WTC11 (cell line): Measurements from ENCODE around the gene TRIM65. TPM values are rescaled to one million over a fixed set of nuclear protein-coding genes. Genes with fewer than 3 reads are reported as not detected.

ENCODE experiments used
- ATAC-seq: fragments of 200-7000 bp; cut with Tn5 transposase; 2 replicates; pipeline ENCODE4 v1.10.0; 2021; ENCODE audit warnings: mild to moderate bottlenecking, moderate library complexity
- CTCF ChIA-PET: fragments of 300-600 bp; sonication (Branson Sonifier 250); formaldehyde crosslinking; loops from one replicate; lab custom pipeline; 2021; ENCODE audit warnings: antibody characterized with exemption; lab: Charles Lee
- POLR2A ChIA-PET: fragments of 350-600 bp; sonication (Branson Sonifier 250); formaldehyde crosslinking; loops from one replicate; lab custom pipeline; 2021; ENCODE audit warnings: antibody characterized with exemption; lab: Charles Lee
- DNase-seq: peaks from one replicate; pipeline ENCODE4 v3.0.0; 2021; ENCODE audit warnings: low spot score
- H3K27ac Mint-ChIP-seq: 2 replicates; pipeline ENCODE4 v1.8.0; 2021; ENCODE audit warnings: mixed read lengths
- H3K27me3 Mint-ChIP-seq: 2 replicates; pipeline ENCODE4 v1.8.0; 2021; ENCODE audit warnings: low read depth, mild to moderate bottlenecking, moderate library complexity, mixed read lengths
- H3K36me3 Mint-ChIP-seq: 2 replicates; pipeline ENCODE4 v1.8.0; 2021; ENCODE audit warnings: mixed read lengths
- H3K4me1 Mint-ChIP-seq: 2 replicates; pipeline ENCODE4 v1.8.0; 2022; ENCODE audit warnings: mixed read lengths
- H3K4me3 Mint-ChIP-seq: 2 replicates; pipeline ENCODE4 v1.8.0; 2021; ENCODE audit warnings: mild to moderate bottlenecking, moderate library complexity, mixed read lengths
- H3K9me3 Mint-ChIP-seq: 2 replicates; pipeline ENCODE4 v1.8.0; 2021; ENCODE audit warnings: mixed read lengths
- CBFB ChIP-seq: sonication (generic); formaldehyde crosslinking; IDR thresholded peaks from 2 replicates; pipeline ENCODE4 v1.8.1; 2022; ENCODE audit warnings: mild to moderate bottlenecking, low read depth, missing genetic modification reagents
- ELF4 ChIP-seq: sonication (generic); formaldehyde crosslinking; IDR thresholded peaks from 2 replicates; pipeline ENCODE4 v1.8.1; 2022; ENCODE audit warnings: low read depth, mild to moderate bottlenecking, moderate library complexity, missing genetic modification reagents
- FOXJ3 ChIP-seq: sonication (generic); formaldehyde crosslinking; IDR thresholded peaks from 2 replicates; pipeline ENCODE4 v1.9.0; 2021; ENCODE audit warnings: missing genetic modification reagents, mild to moderate bottlenecking, borderline replicate concordance
- GABPB1 ChIP-seq: sonication (generic); formaldehyde crosslinking; IDR thresholded peaks from 2 replicates; pipeline ENCODE4 v1.8.1; 2023; ENCODE audit warnings: mild to moderate bottlenecking, missing genetic modification reagents
- GTF2I ChIP-seq: fragments of 250-450 bp; sonication (Bioruptor Pico); conservative IDR thresholded peaks from 2 replicates; pipeline ENCODE4 v1.4.0; 2021; ENCODE audit warnings: mild to moderate bottlenecking
- HMGA2 ChIP-seq: fragments of 250-450 bp; sonication (Bioruptor Pico); IDR thresholded peaks from 2 replicates; pipeline ENCODE4 v1.4.0; 2021; ENCODE audit warnings: mild to moderate bottlenecking, moderate library complexity
- MXD4 ChIP-seq: fragments of 250-450 bp; sonication (Bioruptor Pico); IDR thresholded peaks from 2 replicates; pipeline ENCODE4 v1.8.0; 2021; ENCODE audit warnings: mild to moderate bottlenecking, moderate library complexity, borderline replicate concordance
- NFE2L1 ChIP-seq: sonication (generic); formaldehyde crosslinking; IDR thresholded peaks from 2 replicates; pipeline ENCODE4 v1.8.1; 2023; ENCODE audit warnings: missing genetic modification reagents
- OVOL2 ChIP-seq: fragments of 250-450 bp; sonication (Bioruptor Pico); IDR thresholded peaks from 2 replicates; pipeline ENCODE4 v1.9.0; 2021; ENCODE audit warnings: mild to moderate bottlenecking, borderline replicate concordance
- ZNF138 ChIP-seq: sonication (generic); formaldehyde crosslinking; conservative IDR thresholded peaks from 2 replicates; pipeline ENCODE4 v1.8.1; 2022; ENCODE audit warnings: mild to moderate bottlenecking, moderate library complexity, missing genetic modification reagents
- ZNF232 ChIP-seq: sonication (generic); formaldehyde crosslinking; IDR thresholded peaks from 2 replicates; pipeline ENCODE4 v1.8.0; 2022; ENCODE audit warnings: mild to moderate bottlenecking, missing genetic modification reagents
- ZNF423 ChIP-seq: fragments of 250-450 bp; sonication (Bioruptor Pico); IDR thresholded peaks from 2 replicates; pipeline ENCODE4 v2.1.2; 2022; ENCODE audit warnings: mild to moderate bottlenecking, moderate library complexity
- total RNA-seq: library from RNA; stranded (reverse); gene quantifications from 3 replicates; pipeline ENCODE4 v1.2.3, GENCODE V29; 2021
- TF ChIP-seq, protein P1 (sequence below): sonication (generic); formaldehyde crosslinking; IDR thresholded peaks from 2 replicates; pipeline ENCODE4 v1.8.1; 2023; ENCODE audit warnings: mild to moderate bottlenecking, missing genetic modification reagents, moderate library complexity
- TF ChIP-seq, protein P2 (sequence below): sonication (generic); formaldehyde crosslinking; IDR thresholded peaks from 2 replicates; pipeline ENCODE4 v1.8.0; 2023; ENCODE audit warnings: missing genetic modification reagents, mild to moderate bottlenecking, borderline replicate concordance
- TF ChIP-seq, protein P3 (sequence below): sonication (generic); formaldehyde crosslinking; IDR thresholded peaks from 2 replicates; pipeline ENCODE4 v1.8.1; 2022; ENCODE audit warnings: mild to moderate bottlenecking, missing genetic modification reagents, moderate library complexity, borderline replicate concordance
- TF ChIP-seq, protein P4 (sequence below): sonication (generic); formaldehyde crosslinking; IDR thresholded peaks from 2 replicates; pipeline ENCODE4 v1.8.0; 2022; ENCODE audit warnings: missing genetic modification reagents
- TF ChIP-seq, protein P5 (sequence below): fragments of 250-450 bp; sonication (Bioruptor Pico); IDR thresholded peaks from 2 replicates; pipeline ENCODE4 v1.9.0; 2021; ENCODE audit warnings: mild to moderate bottlenecking
- TF ChIP-seq, protein P6 (sequence below): fragments of 250-450 bp; sonication (Bioruptor Pico); IDR thresholded peaks from 2 replicates; pipeline ENCODE4 v1.9.0; 2021; ENCODE audit warnings: mild to moderate bottlenecking

The TRIM65 gene
- total RNA-seq, 1 experiment from 2014 or later = 56.4 TPM

DNA sequence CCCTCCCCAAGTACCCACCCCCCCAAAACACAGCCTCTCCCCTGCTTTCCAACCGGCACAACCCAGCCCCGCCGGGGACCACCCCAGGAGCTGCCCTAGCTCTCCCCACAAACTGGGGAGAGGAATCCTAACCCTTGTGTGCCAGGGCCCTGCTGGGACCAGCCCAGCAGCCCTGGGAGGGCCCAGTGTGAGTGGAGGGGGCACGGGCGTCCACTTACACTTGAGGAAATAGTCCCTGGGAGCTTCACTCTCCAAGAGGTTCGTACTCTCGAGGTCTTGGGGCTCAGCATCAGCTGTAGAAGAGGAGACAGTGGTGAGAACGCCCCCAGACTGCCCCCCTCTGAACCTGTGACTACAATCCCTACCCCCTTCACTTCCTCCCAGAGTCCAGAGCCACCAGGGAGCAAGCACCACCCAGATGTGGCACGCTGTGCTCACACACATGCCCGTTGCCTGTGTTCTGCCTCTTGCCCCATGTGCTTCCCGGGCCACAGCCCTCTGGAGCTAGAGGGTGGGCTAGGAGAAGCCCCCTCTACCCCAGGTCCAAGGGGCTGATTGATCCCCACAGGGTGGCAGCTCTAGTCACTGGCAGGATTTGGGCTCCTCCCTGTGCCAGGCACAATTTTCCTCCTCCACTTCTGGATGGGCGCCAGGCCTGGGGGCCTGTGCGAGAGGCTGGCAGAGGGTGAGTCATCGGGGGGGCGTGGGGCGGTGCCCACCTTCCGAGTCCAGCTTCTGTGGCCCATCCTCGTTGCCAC, 21.4 kb downstream of the TRIM65 start:
- POLR2A ChIA-PET = interaction anchor here (0.6 to 3.5 kb wide), 2 partner anchors 20 to 22 kb away, joined by 3 to 16 read pairs; partner anchors contain the start of gene WBP2
- TF ChIP-seq FOXJ3 (CRISPR knock-in tag) (no peak), NFE2L1 (CRISPR knock-in tag) (no peak), OVOL2 (CRISPR knock-in tag) (no peak), GTF2I (no peak), GABPB1 (CRISPR knock-in tag) (no peak), ZNF232 (no peak), ZNF423 (CRISPR knock-in tag) (no peak), MXD4 (no peak), CBFB (CRISPR knock-in tag) (no peak), ZNF138 (no peak), HMGA2 (CRISPR knock-in tag) (no peak), ELF4 (CRISPR knock-in tag) (no peak)
- TF ChIP-seq, protein P1, sequence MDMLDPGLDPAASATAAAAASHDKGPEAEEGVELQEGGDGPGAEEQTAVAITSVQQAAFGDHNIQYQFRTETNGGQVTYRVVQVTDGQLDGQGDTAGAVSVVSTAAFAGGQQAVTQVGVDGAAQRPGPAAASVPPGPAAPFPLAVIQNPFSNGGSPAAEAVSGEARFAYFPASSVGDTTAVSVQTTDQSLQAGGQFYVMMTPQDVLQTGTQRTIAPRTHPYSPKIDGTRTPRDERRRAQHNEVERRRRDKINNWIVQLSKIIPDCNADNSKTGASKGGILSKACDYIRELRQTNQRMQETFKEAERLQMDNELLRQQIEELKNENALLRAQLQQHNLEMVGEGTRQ = no peak
- TF ChIP-seq, protein P2, sequence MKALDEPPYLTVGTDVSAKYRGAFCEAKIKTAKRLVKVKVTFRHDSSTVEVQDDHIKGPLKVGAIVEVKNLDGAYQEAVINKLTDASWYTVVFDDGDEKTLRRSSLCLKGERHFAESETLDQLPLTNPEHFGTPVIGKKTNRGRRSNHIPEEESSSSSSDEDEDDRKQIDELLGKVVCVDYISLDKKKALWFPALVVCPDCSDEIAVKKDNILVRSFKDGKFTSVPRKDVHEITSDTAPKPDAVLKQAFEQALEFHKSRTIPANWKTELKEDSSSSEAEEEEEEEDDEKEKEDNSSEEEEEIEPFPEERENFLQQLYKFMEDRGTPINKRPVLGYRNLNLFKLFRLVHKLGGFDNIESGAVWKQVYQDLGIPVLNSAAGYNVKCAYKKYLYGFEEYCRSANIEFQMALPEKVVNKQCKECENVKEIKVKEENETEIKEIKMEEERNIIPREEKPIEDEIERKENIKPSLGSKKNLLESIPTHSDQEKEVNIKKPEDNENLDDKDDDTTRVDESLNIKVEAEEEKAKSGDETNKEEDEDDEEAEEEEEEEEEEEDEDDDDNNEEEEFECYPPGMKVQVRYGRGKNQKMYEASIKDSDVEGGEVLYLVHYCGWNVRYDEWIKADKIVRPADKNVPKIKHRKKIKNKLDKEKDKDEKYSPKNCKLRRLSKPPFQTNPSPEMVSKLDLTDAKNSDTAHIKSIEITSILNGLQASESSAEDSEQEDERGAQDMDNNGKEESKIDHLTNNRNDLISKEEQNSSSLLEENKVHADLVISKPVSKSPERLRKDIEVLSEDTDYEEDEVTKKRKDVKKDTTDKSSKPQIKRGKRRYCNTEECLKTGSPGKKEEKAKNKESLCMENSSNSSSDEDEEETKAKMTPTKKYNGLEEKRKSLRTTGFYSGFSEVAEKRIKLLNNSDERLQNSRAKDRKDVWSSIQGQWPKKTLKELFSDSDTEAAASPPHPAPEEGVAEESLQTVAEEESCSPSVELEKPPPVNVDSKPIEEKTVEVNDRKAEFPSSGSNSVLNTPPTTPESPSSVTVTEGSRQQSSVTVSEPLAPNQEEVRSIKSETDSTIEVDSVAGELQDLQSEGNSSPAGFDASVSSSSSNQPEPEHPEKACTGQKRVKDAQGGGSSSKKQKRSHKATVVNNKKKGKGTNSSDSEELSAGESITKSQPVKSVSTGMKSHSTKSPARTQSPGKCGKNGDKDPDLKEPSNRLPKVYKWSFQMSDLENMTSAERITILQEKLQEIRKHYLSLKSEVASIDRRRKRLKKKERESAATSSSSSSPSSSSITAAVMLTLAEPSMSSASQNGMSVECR (CRISPR knock-in tag) = no peak
- TF ChIP-seq, protein P3, sequence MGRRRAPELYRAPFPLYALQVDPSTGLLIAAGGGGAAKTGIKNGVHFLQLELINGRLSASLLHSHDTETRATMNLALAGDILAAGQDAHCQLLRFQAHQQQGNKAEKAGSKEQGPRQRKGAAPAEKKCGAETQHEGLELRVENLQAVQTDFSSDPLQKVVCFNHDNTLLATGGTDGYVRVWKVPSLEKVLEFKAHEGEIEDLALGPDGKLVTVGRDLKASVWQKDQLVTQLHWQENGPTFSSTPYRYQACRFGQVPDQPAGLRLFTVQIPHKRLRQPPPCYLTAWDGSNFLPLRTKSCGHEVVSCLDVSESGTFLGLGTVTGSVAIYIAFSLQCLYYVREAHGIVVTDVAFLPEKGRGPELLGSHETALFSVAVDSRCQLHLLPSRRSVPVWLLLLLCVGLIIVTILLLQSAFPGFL (CRISPR knock-in tag) = no peak
- TF ChIP-seq, protein P4, sequence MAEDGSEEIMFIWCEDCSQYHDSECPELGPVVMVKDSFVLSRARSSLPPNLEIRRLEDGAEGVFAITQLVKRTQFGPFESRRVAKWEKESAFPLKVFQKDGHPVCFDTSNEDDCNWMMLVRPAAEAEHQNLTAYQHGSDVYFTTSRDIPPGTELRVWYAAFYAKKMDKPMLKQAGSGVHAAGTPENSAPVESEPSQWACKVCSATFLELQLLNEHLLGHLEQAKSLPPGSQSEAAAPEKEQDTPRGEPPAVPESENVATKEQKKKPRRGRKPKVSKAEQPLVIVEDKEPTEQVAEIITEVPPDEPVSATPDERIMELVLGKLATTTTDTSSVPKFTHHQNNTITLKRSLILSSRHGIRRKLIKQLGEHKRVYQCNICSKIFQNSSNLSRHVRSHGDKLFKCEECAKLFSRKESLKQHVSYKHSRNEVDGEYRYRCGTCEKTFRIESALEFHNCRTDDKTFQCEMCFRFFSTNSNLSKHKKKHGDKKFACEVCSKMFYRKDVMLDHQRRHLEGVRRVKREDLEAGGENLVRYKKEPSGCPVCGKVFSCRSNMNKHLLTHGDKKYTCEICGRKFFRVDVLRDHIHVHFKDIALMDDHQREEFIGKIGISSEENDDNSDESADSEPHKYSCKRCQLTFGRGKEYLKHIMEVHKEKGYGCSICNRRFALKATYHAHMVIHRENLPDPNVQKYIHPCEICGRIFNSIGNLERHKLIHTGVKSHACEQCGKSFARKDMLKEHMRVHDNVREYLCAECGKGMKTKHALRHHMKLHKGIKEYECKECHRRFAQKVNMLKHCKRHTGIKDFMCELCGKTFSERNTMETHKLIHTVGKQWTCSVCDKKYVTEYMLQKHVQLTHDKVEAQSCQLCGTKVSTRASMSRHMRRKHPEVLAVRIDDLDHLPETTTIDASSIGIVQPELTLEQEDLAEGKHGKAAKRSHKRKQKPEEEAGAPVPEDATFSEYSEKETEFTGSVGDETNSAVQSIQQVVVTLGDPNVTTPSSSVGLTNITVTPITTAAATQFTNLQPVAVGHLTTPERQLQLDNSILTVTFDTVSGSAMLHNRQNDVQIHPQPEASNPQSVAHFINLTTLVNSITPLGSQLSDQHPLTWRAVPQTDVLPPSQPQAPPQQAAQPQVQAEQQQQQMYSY (CRISPR knock-in tag) = no peak
- TF ChIP-seq, protein P5, sequence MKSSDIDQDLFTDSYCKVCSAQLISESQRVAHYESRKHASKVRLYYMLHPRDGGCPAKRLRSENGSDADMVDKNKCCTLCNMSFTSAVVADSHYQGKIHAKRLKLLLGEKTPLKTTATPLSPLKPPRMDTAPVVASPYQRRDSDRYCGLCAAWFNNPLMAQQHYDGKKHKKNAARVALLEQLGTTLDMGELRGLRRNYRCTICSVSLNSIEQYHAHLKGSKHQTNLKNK (CRISPR knock-in tag) = no peak
- TF ChIP-seq, protein P6, sequence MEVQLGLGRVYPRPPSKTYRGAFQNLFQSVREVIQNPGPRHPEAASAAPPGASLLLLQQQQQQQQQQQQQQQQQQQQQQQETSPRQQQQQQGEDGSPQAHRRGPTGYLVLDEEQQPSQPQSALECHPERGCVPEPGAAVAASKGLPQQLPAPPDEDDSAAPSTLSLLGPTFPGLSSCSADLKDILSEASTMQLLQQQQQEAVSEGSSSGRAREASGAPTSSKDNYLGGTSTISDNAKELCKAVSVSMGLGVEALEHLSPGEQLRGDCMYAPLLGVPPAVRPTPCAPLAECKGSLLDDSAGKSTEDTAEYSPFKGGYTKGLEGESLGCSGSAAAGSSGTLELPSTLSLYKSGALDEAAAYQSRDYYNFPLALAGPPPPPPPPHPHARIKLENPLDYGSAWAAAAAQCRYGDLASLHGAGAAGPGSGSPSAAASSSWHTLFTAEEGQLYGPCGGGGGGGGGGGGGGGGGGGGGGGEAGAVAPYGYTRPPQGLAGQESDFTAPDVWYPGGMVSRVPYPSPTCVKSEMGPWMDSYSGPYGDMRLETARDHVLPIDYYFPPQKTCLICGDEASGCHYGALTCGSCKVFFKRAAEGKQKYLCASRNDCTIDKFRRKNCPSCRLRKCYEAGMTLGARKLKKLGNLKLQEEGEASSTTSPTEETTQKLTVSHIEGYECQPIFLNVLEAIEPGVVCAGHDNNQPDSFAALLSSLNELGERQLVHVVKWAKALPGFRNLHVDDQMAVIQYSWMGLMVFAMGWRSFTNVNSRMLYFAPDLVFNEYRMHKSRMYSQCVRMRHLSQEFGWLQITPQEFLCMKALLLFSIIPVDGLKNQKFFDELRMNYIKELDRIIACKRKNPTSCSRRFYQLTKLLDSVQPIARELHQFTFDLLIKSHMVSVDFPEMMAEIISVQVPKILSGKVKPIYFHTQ (CRISPR knock-in tag) = no peak

More for the DNA sequence above, 21.4 kb downstream of the TRIM65 start:
- H3K4me3 Mint-ChIP-seq = no peak overlapping the region
- DNase-seq = no peak
- no peak for ATAC-seq
- peaks cover 27% of the 10 kb centered on the region for H3K4me1 Mint-ChIP-seq
- H3K27me3 Mint-ChIP-seq = peaks cover 33% of the 10 kb centered on the region
- no peaks in the 10 kb centered on the region for H3K9me3 Mint-ChIP-seq
- CTCF ChIA-PET = interaction anchor here (0.6 to 6.1 kb wide), 22 partner anchors 8 to 307 kb away, joined by 3 to 71 read pairs (median 4); partner anchors contain the start of genes CDK3, TRIM65 and WBP2
- H3K27ac Mint-ChIP-seq = no peak overlapping the region
- H3K36me3 Mint-ChIP-seq = no peaks in the 10 kb centered on the region
